ENCODE measurements around the gene ABCC1. TPM values are rescaled to one million over a fixed set of nuclear protein-coding genes. Genes with fewer than 3 reads are reported as not detected.
"Not testable (repeated sequence)": the region's sequence is repeated elsewhere in the genome, so short reads cannot be mapped to it uniquely, and the experiment has no call there.

ABCC1 gene
- total RNA-seq, 1 experiment from 2014 or later: 12.5 TPM

DNA sequence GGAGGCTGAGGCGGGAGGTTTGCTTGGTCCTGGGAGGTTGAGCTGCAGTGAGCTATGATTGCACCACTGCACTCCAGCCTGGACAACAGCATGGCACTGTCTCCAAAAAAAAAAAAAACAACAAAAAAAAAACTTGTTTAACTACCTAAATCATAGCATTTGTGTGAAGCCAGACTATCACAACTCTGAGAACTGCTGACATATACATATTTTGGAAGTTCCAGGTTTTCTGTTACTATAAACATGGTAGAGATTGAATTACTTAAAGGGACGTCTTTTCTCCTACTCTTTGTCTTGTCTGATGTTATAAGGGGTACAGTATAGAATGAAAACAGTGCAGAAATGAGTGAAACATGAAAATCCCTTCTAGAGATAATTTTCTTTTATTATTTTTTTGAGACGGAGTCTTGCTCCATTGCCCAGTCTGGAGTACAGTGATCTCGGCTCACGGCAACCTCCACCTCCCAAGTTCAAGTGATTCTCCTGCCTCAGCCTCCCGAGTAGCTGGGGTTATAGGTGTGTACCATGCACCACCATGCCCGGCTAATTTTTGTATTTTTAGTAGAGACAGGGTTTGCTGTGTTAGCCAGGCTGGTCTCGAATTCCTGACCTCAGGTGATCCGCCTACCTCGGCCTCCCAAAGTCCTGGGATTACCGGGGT, 18.4 kb downstream of the ABCC1 start:
- no peak for DNase-seq (ENCODE audit: low spot score)

- no peak for DNase-seq (ENCODE audit: low spot score)
Observed at GRCh38 chr16:15970202-15970601, 20.8 kb downstream of the ABCC1 start.

DNA sequence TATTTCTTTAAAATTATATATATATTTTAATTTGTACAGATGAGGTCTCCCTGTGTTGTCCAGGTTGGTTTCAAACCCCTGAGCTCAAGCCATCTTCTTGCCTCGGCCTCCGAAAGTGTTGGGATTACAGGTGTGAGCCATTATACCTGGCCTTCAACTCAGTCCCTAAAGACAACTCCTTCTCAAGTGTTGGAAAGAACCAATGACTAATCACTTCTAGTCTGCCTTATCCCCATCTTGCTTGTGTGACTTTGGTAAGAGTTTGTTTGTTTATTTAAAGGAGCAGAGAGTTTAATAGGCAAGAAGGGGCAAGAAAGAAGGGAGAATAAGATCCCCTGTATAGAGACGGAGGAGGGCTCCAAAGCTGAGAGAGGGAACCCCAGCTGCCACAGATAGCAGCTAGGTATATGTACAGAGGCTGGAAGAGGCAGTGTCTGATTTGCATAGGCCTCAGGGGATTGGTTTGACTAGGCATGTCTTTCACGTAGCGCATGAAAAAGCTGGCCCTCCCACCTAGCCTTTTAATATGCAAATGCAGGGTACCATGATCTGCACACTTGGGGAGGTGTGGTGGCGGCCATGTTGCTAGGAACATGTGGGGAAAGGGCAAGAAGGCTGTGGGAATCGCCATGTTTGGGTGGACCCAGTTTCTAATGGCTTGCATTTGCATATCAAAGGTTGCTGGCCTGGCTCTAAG, 21.5 kb downstream of the ABCC1 start:
- no peak for DNase-seq (ENCODE audit: low spot score)

GRCh38 chr16:15971440-15971815, 22.0 kb downstream of the ABCC1 start:
- no peak for DNase-seq (ENCODE audit: low spot score)

GRCh38 chr16:15972046-15972868, 22.8 kb downstream of the ABCC1 start:
- no peak for DNase-seq (ENCODE audit: low spot score)

DNA sequence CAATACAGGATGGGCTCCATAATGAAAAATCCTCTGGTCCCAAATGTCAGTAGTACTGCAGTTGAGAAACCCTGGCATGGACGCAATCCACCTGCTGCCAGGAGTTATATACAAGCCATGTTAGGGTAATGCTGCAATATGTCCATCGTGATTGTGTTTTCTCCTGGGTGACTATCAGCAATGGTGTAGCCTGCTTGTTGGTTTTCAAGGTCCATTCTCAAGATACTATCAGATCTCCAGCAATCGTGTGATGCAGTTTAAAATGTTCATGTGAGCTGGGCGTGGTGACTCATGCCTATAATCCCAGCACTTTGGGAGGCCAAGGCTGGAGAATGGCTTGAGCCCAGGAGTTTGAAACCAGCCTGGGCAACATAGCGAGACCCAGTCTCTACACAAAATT, 24.0 kb downstream of the ABCC1 start:
- DNase-seq (ENCODE audit: low spot score): no peak

DNA sequence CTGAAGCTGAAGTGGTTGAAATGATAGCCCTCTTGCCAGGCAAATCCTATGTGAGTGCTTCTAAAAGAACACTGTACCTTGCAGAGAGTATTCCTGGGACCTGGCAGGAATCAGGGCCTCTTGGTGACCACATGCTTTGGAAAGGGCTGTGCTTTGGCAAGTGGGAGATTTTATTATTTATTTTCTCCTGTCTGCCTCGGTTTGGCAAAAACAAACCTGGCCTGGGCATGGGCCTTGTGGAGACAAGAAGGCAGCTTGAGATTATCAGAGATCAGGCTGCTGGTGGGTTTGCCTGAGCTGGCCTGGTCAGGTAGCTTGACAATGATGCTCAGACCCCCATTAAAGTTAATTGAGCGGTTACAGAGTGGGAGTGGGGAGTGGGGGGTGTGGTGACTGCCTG, 24.6 kb downstream of the ABCC1 start:
- no peak for DNase-seq (ENCODE audit: low spot score)

- DNase-seq (ENCODE audit: low spot score): no peak
Observed at GRCh38 chr16:15975172-15975571, 25.8 kb downstream of the ABCC1 start.

DNA sequence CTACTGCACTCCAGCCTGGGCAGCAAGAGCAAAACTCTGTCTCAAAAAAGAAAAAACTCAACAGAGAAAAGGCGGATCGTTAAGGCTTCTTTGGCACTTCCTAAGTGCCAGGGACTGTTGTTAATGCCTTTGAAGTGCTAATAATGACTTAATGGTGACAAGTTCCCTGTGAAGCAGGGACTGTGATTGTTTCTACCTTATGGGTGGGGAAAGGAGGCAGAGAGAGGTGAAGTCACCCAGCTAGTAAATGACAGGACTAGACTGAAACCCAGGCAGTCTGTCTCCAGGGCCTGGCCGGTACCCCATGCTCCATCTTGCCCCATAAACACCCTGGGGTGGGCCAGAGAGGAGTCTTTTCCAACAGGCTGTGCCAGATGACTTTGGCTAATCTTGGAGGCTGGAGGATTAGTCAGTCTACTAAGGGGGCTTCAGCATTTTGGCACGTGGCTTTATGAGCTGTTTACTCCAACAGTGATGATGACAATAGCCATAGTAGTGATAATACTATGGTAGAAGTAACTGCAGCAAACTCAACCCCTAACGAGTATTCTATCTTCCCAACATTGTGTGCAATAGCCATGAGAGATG, 26.9 kb downstream of the ABCC1 start:
- DNase-seq (ENCODE audit: low spot score): no peak

GRCh38 chr16:15976929-15977637, 27.7 kb downstream of the ABCC1 start:
- no peak for DNase-seq (ENCODE audit: low spot score)

GRCh38 chr16:15979801-15980200, 30.4 kb downstream of the ABCC1 start:
- no peak for DNase-seq (ENCODE audit: low spot score)

DNA sequence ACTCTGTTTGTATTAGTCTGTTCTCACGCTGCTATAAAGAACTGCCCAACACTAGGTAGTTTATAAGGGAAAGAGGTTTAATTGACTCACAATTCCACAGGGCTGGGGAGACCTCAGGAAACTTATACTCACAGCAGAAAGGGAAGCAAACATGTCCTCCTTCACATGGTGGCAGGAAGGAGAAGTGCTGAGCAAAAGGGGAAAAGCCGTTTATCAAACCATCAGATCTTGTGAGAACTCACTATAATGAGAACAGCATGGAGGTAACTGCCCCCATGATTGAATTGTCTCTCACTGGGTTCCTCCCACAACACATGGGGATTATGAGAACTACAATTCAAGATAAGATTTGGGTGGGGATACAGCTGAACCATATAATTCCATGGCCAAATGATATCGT, 30.9 kb downstream of the ABCC1 start:
- DNase-seq (ENCODE audit: low spot score): no peak

- no peak for DNase-seq (ENCODE audit: low spot score)
Observed at GRCh38 chr16:15981382-15981781, 32.0 kb downstream of the ABCC1 start.

DNA sequence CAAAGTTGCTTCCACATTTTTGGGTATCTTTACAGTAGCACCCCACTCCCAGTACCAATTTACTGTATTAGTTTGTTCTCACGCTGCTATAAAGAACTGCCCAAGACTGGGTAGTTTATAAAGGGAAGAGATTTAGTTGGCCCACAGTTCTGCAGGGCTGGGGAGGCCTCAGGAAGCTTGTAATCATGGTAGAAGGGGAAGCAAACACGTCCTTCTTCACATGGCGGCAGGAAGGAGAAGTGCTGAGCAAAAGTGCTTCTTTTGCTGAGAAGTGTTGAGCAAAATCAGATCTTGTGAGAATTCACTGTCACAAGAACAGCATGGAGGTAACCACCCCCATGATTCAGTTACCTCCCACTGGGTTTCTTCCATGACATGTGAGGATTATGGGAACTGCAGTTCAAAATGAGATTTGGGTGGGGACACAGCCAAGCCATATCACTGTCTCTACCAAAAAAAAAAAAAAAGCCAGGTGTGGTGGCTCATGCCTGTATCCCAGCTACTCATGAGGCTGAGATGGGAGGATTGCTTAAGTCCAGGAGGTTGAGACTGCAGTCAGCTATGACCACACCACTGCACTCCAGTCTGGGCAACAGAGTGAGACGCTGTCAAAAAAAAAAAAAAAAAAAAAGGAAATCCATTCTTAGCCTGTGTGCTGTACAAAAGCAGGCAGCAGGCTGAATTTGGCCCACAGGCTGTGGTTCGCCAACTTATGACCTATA, 32.9 kb downstream of the ABCC1 start:
- not testable (repeated sequence) for DNase-seq (ENCODE audit: low spot score)

DNA sequence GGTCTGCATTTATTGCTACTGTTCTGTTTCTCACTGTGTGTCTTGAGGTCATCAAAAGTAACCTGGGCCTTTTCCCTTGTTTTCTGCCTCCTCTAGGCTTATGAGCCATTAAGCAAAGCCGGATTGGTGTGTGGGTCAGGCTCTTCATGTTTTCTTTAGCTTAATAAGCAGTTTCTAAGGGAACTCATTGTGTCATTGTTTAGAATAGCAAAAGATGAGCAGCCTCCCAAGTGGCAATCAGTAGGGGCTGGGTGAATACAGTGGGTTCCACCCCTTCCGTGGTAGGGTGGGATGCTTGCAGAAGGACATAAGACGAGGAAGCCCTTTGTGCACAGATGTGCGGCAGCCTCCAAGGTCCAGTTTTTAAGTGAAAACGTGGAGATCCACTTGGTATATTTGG, 34.5 kb downstream of the ABCC1 start:
- DNase-seq (ENCODE audit: low spot score): peak; percentile 41

GRCh38 chr16:15985144-15985543, 35.7 kb downstream of the ABCC1 start:
- no peak for DNase-seq (ENCODE audit: low spot score)

GRCh38 chr16:15986261-15986660, 36.8 kb downstream of the ABCC1 start:
- DNase-seq (ENCODE audit: low spot score): no peak

DNA sequence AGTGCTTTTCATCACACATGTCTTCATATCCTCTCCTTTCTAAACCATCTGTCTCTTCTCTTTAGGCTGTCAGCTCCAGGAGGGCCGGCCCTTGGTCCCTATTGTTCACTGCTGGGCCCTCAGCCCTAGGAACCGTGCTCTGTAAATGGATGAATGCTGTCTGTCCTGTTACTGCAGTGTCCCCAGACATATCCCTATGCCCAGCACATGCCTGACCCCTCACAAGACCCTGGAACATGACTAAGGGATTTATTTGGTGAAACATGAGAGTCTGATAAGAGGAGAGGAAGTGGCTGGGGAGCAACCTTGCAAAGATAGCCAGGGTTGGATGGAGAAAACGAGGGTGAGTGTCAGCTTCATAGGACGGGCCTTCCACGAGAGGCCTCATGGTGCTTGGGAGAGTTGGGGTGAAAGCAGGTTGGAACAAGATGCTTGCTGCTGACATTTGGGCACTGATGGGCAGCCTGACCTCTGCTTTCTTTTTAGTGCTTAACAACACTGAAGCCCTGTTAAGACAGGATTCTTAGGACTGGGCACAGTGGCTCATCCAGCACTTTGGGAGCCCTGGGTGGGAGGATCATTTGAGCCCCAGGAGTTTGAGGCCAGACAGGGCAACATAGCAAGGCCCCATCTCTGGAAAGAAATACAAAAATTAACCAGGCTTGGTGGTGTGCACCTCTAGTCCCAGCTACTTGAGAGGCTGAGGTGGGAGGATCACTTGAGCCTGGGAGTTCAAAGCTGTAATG, 39.0 kb downstream of the ABCC1 start:
- no peak for DNase-seq (ENCODE audit: low spot score)

GRCh38 chr16:15990902-15991301, 41.5 kb downstream of the ABCC1 start:
- DNase-seq (ENCODE audit: low spot score): no peak

DNA sequence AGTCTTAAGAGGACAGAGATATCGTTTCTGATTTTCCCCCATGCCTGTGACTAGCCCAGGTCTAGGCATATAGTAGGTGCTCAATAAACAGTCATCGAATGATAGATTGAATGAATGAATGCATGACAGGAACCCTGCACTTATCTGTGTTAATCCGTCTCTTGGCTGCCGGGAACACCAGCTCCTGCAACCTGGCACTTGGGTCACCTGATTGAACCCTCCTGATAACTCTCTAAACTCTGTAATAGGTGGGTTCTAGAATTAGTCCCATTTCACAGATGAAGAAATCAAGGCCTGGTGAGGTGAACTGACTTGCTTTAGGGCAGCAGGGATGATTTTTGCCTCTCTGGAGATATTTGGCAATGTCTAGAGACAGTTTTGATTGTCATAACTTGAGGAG, 43.7 kb downstream of the ABCC1 start:
- DNase-seq (ENCODE audit: low spot score): no peak

All from H4 (cell line).